HL-60 (cell line): Measurements from ENCODE around the gene UNC13B.

Experiments
- POLR2AphosphoS5 ChIP-seq: IDR thresholded peaks from 2 replicates; pipeline ENCODE4 v1.6.1; 2012; ENCODE audit warnings: low read depth
- TF ChIP-seq, protein P1 (sequence below): IDR thresholded peaks from one replicate; pipeline ENCODE4 v1.5.1; 2011; ENCODE audit warnings: low read length, control low read depth, inconsistent platforms; ENCODE audit not compliant: insufficient read depth
- TF ChIP-seq, protein P2 (sequence below): IDR thresholded peaks from 2 replicates; pipeline ENCODE4 v1.6.1; 2012; ENCODE audit warnings: low read depth; ENCODE audit not compliant: insufficient replicate concordance

DNA sequence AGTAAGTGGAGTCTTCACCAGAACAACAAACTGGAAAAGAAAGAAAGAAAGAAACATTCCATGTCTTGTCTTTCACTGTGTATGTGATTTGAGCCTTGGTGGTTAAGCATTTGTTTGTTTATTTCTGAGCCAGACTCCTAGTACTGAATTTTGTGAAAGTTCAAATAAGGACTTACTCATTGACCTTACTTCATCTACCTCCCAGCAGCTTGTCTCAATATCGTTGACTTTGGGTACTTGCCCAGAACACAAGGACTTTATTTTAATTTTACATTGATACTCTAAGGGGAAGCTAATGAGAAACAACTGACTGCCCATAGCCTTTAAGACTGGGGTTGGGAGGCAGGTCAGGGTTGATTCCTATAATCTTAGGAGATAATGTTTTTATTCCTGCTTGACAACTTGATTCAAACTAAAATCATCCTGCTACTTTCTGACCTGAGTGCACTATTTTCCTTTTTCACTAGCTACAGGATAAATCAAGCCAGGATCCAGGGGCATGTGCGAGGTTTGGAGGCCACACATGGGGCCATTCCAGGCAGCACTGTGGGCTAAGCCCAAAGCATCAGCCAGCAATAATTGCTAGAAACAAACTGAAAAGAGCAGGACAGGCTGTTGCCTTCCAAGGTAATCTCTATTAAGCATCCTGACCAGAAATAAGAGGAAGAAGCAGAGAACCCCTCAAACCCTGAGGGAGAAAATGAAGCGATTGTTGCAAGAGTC lies 189.2 kb downstream of the UNC13B start:
- TF ChIP-seq, protein P1, sequence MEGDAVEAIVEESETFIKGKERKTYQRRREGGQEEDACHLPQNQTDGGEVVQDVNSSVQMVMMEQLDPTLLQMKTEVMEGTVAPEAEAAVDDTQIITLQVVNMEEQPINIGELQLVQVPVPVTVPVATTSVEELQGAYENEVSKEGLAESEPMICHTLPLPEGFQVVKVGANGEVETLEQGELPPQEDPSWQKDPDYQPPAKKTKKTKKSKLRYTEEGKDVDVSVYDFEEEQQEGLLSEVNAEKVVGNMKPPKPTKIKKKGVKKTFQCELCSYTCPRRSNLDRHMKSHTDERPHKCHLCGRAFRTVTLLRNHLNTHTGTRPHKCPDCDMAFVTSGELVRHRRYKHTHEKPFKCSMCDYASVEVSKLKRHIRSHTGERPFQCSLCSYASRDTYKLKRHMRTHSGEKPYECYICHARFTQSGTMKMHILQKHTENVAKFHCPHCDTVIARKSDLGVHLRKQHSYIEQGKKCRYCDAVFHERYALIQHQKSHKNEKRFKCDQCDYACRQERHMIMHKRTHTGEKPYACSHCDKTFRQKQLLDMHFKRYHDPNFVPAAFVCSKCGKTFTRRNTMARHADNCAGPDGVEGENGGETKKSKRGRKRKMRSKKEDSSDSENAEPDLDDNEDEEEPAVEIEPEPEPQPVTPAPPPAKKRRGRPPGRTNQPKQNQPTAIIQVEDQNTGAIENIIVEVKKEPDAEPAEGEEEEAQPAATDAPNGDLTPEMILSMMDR, result no peak
- TF ChIP-seq, protein P2, sequence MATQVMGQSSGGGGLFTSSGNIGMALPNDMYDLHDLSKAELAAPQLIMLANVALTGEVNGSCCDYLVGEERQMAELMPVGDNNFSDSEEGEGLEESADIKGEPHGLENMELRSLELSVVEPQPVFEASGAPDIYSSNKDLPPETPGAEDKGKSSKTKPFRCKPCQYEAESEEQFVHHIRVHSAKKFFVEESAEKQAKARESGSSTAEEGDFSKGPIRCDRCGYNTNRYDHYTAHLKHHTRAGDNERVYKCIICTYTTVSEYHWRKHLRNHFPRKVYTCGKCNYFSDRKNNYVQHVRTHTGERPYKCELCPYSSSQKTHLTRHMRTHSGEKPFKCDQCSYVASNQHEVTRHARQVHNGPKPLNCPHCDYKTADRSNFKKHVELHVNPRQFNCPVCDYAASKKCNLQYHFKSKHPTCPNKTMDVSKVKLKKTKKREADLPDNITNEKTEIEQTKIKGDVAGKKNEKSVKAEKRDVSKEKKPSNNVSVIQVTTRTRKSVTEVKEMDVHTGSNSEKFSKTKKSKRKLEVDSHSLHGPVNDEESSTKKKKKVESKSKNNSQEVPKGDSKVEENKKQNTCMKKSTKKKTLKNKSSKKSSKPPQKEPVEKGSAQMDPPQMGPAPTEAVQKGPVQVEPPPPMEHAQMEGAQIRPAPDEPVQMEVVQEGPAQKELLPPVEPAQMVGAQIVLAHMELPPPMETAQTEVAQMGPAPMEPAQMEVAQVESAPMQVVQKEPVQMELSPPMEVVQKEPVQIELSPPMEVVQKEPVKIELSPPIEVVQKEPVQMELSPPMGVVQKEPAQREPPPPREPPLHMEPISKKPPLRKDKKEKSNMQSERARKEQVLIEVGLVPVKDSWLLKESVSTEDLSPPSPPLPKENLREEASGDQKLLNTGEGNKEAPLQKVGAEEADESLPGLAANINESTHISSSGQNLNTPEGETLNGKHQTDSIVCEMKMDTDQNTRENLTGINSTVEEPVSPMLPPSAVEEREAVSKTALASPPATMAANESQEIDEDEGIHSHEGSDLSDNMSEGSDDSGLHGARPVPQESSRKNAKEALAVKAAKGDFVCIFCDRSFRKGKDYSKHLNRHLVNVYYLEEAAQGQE, result no peak
- no peak for TF ChIP-seq POLR2AphosphoS5
